ENCODE data around the gene HSPA12B.

The HSPA12B gene

DNA sequence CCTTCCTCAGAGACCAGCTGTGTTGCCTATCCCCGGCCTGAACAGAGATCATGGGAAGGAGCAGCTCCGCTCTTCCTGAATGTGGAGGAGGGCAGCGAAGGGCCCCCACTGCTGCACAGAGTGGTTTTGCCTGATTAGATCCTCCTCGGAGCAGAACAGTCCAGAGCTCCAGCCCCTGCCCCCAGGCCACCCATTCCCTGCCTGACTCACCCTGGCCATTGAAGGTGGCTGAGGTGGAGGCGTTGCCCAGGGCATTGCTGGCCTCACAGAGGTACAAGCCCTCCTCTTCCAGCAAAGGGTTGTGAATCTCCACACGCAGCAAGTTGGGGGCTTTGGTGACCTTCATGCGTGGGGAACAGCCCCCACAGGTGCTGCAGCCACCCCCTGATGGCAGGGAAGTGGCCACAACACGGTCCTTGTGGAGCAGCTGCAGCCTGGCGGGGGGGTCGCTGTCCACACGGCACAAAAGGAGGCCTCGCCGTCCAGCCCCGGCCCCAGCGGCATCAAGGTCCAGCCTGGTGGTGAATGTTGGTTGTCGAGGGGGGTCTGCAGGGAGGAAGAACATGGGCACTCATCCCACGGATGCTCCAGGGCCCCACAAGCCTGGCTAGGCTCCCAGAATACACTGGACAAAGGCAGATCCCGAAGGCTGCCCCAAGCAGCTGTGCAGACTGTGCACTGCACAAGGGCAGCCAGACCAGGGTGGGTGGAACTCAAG is 34.7 kb upstream of the HSPA12B start:
- no peak for TF ChIP-seq FOXM1 (IDR thresholded peaks at IDR 0.05; ENCODE audit: borderline replicate concordance, low read depth)
- TF ChIP-seq RAD21 (IDR thresholded peaks at IDR 0.05; ENCODE audit: low read depth), result no peak
- no peak for TF ChIP-seq TEAD4 (IDR thresholded peaks at IDR 0.05)
- no peak for TF ChIP-seq TCF12 (IDR thresholded peaks at IDR 0.05; ENCODE audit: low read depth)
- no peak for TF ChIP-seq TAF1 (IDR thresholded peaks at IDR 0.05; ENCODE audit: low read depth)
- TF ChIP-seq, protein P1, sequence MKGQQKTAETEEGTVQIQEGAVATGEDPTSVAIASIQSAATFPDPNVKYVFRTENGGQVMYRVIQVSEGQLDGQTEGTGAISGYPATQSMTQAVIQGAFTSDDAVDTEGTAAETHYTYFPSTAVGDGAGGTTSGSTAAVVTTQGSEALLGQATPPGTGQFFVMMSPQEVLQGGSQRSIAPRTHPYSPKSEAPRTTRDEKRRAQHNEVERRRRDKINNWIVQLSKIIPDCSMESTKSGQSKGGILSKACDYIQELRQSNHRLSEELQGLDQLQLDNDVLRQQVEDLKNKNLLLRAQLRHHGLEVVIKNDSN (IDR thresholded peaks at IDR 0.05), result no peak
- TF ChIP-seq, protein P2, sequence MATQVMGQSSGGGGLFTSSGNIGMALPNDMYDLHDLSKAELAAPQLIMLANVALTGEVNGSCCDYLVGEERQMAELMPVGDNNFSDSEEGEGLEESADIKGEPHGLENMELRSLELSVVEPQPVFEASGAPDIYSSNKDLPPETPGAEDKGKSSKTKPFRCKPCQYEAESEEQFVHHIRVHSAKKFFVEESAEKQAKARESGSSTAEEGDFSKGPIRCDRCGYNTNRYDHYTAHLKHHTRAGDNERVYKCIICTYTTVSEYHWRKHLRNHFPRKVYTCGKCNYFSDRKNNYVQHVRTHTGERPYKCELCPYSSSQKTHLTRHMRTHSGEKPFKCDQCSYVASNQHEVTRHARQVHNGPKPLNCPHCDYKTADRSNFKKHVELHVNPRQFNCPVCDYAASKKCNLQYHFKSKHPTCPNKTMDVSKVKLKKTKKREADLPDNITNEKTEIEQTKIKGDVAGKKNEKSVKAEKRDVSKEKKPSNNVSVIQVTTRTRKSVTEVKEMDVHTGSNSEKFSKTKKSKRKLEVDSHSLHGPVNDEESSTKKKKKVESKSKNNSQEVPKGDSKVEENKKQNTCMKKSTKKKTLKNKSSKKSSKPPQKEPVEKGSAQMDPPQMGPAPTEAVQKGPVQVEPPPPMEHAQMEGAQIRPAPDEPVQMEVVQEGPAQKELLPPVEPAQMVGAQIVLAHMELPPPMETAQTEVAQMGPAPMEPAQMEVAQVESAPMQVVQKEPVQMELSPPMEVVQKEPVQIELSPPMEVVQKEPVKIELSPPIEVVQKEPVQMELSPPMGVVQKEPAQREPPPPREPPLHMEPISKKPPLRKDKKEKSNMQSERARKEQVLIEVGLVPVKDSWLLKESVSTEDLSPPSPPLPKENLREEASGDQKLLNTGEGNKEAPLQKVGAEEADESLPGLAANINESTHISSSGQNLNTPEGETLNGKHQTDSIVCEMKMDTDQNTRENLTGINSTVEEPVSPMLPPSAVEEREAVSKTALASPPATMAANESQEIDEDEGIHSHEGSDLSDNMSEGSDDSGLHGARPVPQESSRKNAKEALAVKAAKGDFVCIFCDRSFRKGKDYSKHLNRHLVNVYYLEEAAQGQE (IDR thresholded peaks at IDR 0.05; ENCODE audit: low read depth), result no peak
- TF ChIP-seq, protein P3, sequence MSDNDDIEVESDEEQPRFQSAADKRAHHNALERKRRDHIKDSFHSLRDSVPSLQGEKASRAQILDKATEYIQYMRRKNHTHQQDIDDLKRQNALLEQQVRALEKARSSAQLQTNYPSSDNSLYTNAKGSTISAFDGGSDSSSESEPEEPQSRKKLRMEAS (IDR thresholded peaks at IDR 0.05), result no peak
- no peak for TF ChIP-seq CEBPB (IDR thresholded peaks at IDR 0.05)
- no peak for TF ChIP-seq CREB1 (IDR thresholded peaks at IDR 0.05; ENCODE audit: low read depth)
- TF ChIP-seq NFIC (IDR thresholded peaks at IDR 0.05), result no peak
- no peak for TF ChIP-seq YY1 (IDR thresholded peaks at IDR 0.05; ENCODE audit: low read depth)
- no peak for TF ChIP-seq ZBTB7A (IDR thresholded peaks at IDR 0.05; ENCODE audit: low read depth)
- TF ChIP-seq EP300 (IDR thresholded peaks at IDR 0.05; ENCODE audit: borderline replicate concordance), result no peak
- TF ChIP-seq EGR1 (IDR thresholded peaks at IDR 0.05), result no peak

DNA sequence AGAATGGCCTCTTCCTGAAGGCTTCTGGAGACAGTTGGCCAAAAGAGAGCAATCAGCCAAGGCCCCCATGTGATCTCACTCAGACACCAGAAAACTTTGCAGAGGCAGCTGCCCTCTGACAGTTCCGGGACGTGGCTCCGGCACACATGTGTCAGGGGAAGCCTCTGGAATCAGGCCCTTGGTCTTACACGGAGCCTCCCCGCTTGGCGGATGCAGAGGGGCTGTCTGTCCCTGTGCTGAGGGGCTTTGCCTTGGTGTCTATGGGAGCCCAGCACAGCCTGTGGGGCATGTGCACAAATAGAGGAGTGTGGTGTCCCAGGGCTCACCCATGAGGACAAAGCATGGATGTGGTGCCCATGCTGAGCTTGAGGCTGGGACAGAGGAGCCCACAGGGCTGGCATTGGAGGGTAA is 33.9 kb upstream of the HSPA12B start:
- TF ChIP-seq RAD21 (IDR thresholded peaks at IDR 0.05; ENCODE audit: low read depth) (no peak), ZBTB7A (IDR thresholded peaks at IDR 0.05; ENCODE audit: low read depth) (no peak), TEAD4 (IDR thresholded peaks at IDR 0.05) (no peak), YY1 (IDR thresholded peaks at IDR 0.05; ENCODE audit: low read depth) (no peak), TCF12 (IDR thresholded peaks at IDR 0.05; ENCODE audit: low read depth) (no peak), CEBPB (IDR thresholded peaks at IDR 0.05) (no peak), NFIC (IDR thresholded peaks at IDR 0.05) (no peak), TAF1 (IDR thresholded peaks at IDR 0.05; ENCODE audit: low read depth) (no peak), EP300 (IDR thresholded peaks at IDR 0.05; ENCODE audit: borderline replicate concordance) (no peak), FOXM1 (IDR thresholded peaks at IDR 0.05; ENCODE audit: borderline replicate concordance, low read depth) (no peak)
- TF ChIP-seq, protein P3 (IDR thresholded peaks at IDR 0.05), result no peak

DNA sequence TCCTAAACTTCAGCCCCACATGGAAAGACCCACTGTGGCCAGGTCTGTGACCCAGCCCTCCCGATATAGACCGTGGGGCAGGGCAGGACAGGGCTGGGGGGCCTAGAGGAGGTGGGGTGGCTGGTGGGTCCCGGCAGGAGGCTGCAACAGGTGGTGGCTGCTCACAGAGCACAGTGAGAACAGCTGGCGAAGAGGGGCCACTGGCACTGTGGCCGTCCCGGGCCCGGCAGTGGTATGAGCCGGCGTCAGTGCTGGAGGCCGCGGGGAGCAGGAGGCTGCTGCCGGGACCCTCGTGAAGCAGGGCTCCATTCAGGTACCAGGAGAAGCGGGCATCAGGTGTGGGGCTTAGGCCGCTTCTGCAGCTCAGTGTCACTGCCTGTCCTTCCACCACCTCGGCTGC is 33.4 kb upstream of the HSPA12B start:
- no peak for TF ChIP-seq RAD21 (IDR thresholded peaks at IDR 0.05; ENCODE audit: low read depth)
- TF ChIP-seq, protein P2 (IDR thresholded peaks at IDR 0.05; ENCODE audit: low read depth), result no peak
- no peak for TF ChIP-seq ZBTB7A (IDR thresholded peaks at IDR 0.05; ENCODE audit: low read depth)
- no peak for TF ChIP-seq EP300 (IDR thresholded peaks at IDR 0.05; ENCODE audit: borderline replicate concordance)
- TF ChIP-seq TCF12 (IDR thresholded peaks at IDR 0.05; ENCODE audit: low read depth), result no peak
- TF ChIP-seq TAF1 (IDR thresholded peaks at IDR 0.05; ENCODE audit: low read depth), result no peak
- TF ChIP-seq TEAD4 (IDR thresholded peaks at IDR 0.05), result no peak
- no peak for TF ChIP-seq CEBPB (IDR thresholded peaks at IDR 0.05)
- TF ChIP-seq NFIC (IDR thresholded peaks at IDR 0.05), result no peak
- no peak for TF ChIP-seq CREB1 (IDR thresholded peaks at IDR 0.05; ENCODE audit: low read depth)

DNA sequence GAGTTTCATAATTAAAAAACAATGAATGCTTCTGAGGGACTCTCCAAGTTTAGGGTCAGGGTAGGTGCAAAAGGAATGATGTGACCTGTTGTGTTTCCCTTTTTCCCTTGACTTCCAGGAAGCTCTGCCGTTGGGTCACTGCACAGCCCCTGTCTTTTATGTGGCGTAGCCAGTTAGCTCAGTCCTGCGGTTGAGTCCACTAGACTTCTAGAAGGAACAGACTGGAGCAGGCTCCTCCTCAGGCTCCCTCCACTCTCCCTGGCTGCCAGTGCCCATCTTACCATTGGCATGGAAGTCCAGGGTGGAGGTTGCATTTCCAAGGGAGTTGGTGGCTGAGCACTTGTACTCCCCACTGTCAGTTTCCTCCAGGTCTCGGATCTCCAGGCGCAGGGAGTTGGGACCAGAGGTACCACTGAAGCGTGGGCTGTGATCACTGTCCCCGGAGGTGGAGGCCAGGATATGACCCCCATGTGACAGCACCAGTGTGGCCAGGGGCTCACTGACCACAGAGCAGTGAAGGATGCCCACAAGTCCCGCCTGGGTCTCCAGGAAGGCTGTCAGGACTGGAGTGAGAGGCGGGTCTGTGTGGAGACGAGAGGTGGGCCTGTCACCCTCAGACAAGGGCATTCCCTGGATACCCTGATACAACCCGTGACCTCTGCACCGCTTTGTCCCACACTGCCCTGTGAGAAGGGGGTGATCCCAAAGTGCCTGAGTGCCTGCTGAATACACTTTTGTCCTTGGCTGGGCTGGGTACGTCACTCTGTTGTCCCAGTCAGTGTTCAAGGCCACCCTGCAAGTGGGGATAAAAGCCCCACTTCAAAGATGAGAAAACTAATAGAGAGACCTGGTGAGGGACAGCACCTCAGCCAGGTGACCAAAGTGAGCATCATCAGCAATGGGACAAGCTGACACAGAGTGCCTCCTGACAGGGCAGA is 31.2 kb upstream of the HSPA12B start:
- no peak for TF ChIP-seq ZBTB7A (IDR thresholded peaks at IDR 0.05; ENCODE audit: low read depth)
- TF ChIP-seq TAF1 (IDR thresholded peaks at IDR 0.05; ENCODE audit: low read depth), result no peak
- TF ChIP-seq, protein P2 (IDR thresholded peaks at IDR 0.05; ENCODE audit: low read depth), result no peak
- TF ChIP-seq, protein P1 (IDR thresholded peaks at IDR 0.05), result no peak
- TF ChIP-seq EP300 (IDR thresholded peaks at IDR 0.05; ENCODE audit: borderline replicate concordance), result no peak
- no peak for TF ChIP-seq EGR1 (IDR thresholded peaks at IDR 0.05)
- TF ChIP-seq CREB1 (IDR thresholded peaks at IDR 0.05; ENCODE audit: low read depth), result no peak
- no peak for TF ChIP-seq RAD21 (IDR thresholded peaks at IDR 0.05; ENCODE audit: low read depth)
- no peak for TF ChIP-seq YY1 (IDR thresholded peaks at IDR 0.05; ENCODE audit: low read depth)
- TF ChIP-seq NFIC (IDR thresholded peaks at IDR 0.05), result no peak
- TF ChIP-seq, protein P3 (IDR thresholded peaks at IDR 0.05), result no peak
- TF ChIP-seq FOXM1 (IDR thresholded peaks at IDR 0.05; ENCODE audit: borderline replicate concordance, low read depth), result no peak
- TF ChIP-seq TEAD4 (IDR thresholded peaks at IDR 0.05), result no peak
- no peak for TF ChIP-seq TCF12 (IDR thresholded peaks at IDR 0.05; ENCODE audit: low read depth)
- TF ChIP-seq CEBPB (IDR thresholded peaks at IDR 0.05), result no peak
